AG10803 (cell line): ENCODE results near the gene DNAJC4.

Source experiments
- DNase-seq: peaks from one replicate; pipeline ENCODE4 v3.0.0; 2010; ENCODE audit warnings: low read depth
- H3K4me3 ChIP-seq: 2 replicates; pipeline ENCODE4 v1.5.1; 2011; ENCODE audit warnings: mild to moderate bottlenecking, low read length, control low read depth
- TF ChIP-seq, protein P1 (sequence below): conservative IDR thresholded peaks from 2 replicates; pipeline ENCODE4 v1.5.1; 2011; ENCODE audit warnings: mild to moderate bottlenecking, low read length, control low read depth, inconsistent platforms

Gene DNAJC4

DNA sequence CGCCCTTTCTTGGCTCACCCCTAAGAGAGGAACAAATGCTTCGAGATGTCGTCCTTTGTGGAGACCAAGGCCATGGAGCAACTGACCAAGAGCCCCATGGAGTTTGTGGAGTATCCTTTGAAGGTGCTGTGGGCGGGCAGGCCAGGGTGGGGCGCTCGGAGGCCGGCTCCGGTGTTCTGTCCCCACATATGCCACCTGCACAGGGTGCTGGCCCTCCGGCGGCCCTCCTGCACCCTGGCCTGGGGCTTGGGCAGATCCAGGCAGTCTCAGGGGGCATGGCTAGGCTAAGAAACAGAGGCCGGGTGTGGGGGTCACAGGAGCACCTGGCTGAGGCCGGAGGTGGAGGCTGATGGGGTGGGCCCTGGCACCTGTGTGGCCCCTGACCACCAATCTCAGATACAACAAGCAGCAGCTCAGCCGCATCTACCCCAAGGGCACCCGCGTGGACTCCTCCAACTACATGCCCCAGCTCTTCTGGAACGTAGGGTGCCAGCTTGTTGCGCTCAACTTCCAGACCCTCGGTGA lies 31.3 kb downstream of the DNAJC4 start:
- no peak for DNase-seq
- no peak overlapping the region for H3K4me3 ChIP-seq
- TF ChIP-seq, protein P1, sequence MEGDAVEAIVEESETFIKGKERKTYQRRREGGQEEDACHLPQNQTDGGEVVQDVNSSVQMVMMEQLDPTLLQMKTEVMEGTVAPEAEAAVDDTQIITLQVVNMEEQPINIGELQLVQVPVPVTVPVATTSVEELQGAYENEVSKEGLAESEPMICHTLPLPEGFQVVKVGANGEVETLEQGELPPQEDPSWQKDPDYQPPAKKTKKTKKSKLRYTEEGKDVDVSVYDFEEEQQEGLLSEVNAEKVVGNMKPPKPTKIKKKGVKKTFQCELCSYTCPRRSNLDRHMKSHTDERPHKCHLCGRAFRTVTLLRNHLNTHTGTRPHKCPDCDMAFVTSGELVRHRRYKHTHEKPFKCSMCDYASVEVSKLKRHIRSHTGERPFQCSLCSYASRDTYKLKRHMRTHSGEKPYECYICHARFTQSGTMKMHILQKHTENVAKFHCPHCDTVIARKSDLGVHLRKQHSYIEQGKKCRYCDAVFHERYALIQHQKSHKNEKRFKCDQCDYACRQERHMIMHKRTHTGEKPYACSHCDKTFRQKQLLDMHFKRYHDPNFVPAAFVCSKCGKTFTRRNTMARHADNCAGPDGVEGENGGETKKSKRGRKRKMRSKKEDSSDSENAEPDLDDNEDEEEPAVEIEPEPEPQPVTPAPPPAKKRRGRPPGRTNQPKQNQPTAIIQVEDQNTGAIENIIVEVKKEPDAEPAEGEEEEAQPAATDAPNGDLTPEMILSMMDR, result no peak

- TF ChIP-seq, protein P1, result no peak
- no peak overlapping the region for H3K4me3 ChIP-seq
- DNase-seq, result no peak
Measured at GRCh38 chr11:64262271-64263002, 32.1 kb downstream of the DNAJC4 start.

DNA sequence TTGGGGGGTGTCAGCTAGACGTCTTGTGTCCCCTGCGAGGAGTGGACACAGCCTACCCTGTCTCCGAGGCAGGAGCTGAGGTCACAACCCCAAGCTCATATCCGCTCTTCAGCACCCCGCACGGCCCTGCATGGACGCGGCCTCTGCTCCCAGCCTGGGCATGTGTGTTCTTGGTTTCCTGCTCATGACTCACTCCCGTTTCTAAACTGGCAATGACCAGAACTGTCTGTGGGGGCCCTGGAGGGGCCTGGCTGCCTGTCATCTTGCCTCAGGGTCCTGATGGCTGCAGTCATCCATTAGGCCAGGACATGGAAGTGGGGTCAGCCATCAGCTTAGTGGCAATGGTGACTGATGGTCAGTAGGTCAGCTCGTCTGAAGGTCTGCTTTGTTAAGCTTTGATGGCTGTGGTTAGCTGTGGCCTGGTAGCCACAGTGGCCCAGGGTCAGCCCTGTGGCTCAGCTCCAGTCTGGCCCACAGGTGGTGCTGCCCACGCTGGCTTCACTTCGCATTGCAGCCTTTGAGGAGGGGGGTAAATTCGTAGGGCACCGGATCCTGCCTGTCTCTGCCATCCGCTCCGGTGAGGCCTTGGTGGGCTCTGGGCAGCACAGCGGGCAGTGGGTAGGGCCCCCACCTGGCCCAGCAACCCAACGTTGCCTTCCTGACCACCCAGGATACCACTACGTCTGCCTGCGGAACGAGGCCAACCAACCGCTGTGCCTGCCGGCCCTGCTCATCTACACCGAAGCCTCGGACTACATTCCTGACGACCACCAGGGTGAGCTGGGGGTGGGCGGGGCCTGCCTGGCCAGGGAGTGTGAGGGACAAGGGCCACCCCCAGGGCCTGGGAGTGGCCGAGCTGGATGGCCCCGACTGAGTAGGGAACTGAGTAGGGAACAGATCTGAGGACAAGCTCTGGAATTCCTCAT lies 32.9 kb downstream of the DNAJC4 start:
- peak; percentile 16 for DNase-seq
- no peak overlapping the region for H3K4me3 ChIP-seq
- TF ChIP-seq, protein P1, result no peak

DNA sequence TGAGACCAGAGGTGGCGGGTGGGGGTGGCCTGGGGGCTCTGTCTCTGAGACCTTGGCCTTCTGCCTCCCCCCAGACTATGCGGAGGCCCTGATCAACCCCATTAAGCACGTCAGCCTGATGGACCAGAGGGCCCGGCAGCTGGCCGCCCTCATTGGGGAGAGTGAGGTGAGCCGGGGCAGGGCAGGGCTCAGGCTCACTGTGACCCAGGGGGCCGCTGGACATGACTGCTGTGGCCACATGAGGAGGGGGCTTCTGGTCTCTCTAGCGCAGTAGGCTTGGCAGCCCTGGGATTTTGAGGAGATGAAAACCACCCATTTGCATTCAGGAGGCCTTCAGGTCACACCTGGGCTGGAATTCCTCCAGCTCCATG lies 33.6 kb downstream of the DNAJC4 start:
- TF ChIP-seq, protein P1, result no peak
- H3K4me3 ChIP-seq, result no peak overlapping the region
- DNase-seq, result no peak

GRCh38 chr11:64264371-64264852 lies 34.1 kb downstream of the DNAJC4 start:
- no peak for DNase-seq
- TF ChIP-seq, protein P1, result no peak

DNA sequence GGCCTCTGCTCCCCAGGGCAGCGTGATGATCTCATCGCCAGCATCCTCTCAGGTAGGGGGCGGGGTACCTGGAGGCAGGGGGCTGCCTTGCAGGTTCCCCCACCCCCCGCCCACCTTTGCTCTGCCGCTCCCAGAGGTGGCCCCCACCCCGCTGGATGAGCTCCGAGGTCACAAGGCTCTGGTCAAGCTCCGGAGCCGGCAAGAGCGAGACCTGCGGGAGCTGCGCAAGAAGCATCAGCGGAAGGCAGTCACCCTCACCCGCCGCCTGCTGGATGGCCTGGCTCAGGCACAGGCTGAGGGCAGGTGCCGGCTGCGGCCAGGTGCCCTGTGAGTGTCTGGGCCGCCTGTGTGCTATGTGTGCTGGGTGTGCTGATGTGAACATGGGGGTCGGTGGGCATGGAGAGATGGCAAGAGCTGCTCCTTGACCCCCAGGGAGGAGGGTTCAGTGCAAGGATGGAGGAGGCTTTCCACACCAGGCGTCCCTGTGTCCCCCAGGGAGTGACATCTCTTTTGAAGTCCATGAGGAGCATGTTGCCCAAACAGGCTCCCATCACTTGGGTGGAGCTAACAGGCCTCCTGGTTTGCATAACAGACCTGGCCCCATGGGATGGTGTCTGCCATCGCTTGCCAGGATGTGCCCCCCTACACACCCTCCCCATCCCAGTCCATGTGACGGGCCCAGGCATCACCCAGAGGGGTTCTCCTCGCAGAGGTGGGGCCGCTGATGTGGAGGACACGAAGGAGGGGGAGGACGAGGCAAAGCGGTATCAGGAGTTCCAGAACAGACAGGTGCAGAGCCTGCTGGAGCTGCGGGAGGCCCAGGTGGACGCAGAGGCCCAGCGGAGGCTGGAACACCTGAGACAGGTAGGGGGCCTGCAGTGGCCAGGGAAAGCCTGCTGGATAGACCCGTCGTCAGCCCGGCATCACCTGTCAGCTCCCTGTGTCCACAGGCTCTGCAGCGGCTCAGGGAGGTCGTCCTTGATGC lies 35.1 kb downstream of the DNAJC4 start:
- H3K4me3 ChIP-seq, result no peak overlapping the region
- TF ChIP-seq, protein P1, result no peak
- no peak for DNase-seq

More at GRCh38 chr11:64264371-64264852, 34.1 kb downstream of the DNAJC4 start:
- no peak overlapping the region for H3K4me3 ChIP-seq
